GM19043 (cell line): ENCODE results near the gene MAPK1.
"Not testable (repeated sequence)": the region's sequence is repeated elsewhere in the genome, so short reads cannot be mapped to it uniquely, and the experiment has no call there.

Experiments used
- ATAC-seq: cut with Tn5 transposase; IDR thresholded peaks from one replicate; pipeline ENCODE4 v1.9.1; 2021; ENCODE audit warnings: low read depth; ENCODE audit not compliant: unreplicated experiment

Gene MAPK1

GRCh38 chr22:21882754-21883333 lies 15.4 kb upstream of the MAPK1 start:
- not testable (repeated sequence) for ATAC-seq

GRCh38 chr22:21881841-21882753 lies 14.7 kb upstream of the MAPK1 start:
- ATAC-seq, result no peak

GRCh38 chr22:21876486-21877176 lies 9.2 kb upstream of the MAPK1 start:
- no peak for ATAC-seq

DNA sequence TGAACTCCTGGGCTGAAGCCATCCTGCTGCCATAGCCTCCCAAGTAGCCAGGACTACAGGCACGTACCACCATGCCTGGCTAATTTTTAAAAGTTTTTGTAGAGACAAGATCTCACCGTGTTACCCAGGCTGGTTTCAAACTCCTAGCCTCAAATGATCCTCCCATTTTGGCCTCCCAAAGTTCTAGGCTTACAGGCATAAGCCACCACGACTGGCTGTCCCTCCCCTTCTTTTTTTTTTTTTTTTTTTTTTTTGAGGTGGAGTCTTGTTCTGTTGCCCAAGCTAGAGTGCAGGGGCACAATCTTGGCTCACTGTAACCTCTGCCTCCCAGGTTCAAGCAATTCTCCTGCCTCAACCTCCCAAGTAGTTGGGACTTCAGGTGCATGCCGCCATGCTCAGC lies 7.5 kb upstream of the MAPK1 start:
- not testable (repeated sequence) for ATAC-seq

GRCh38 chr22:21873619-21874018 lies 6.2 kb upstream of the MAPK1 start:
- ATAC-seq, result no peak

- not testable (repeated sequence) for ATAC-seq
Measured at GRCh38 chr22:21872741-21873140, 5.3 kb upstream of the MAPK1 start.

DNA sequence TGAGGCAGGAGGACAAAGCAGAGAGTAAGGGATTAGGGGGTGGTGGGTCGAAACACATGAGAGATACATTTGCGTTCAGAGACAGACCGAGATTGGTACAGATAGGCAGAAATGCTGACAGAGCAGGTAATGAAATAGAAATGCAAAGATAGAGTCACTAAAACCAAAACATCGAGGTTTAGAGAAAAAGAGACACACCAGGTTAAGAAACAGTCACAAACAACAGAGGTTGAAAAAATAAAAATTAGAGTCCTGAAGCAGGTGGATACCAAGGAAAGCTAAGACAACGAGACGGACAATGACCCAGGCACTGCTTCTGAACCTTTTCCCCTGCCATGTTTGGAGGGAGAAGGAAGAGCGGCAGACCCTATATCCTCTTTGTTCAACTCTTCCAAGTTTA lies 1.2 kb upstream of the MAPK1 start:
- ATAC-seq, result no peak

- ATAC-seq, result peak; percentile 18
Measured at GRCh38 chr22:21866833-21867527, 465 bp downstream of the MAPK1 start.

- no peak for ATAC-seq
Measured at GRCh38 chr22:21865041-21865440, 2.4 kb downstream of the MAPK1 start.

DNA sequence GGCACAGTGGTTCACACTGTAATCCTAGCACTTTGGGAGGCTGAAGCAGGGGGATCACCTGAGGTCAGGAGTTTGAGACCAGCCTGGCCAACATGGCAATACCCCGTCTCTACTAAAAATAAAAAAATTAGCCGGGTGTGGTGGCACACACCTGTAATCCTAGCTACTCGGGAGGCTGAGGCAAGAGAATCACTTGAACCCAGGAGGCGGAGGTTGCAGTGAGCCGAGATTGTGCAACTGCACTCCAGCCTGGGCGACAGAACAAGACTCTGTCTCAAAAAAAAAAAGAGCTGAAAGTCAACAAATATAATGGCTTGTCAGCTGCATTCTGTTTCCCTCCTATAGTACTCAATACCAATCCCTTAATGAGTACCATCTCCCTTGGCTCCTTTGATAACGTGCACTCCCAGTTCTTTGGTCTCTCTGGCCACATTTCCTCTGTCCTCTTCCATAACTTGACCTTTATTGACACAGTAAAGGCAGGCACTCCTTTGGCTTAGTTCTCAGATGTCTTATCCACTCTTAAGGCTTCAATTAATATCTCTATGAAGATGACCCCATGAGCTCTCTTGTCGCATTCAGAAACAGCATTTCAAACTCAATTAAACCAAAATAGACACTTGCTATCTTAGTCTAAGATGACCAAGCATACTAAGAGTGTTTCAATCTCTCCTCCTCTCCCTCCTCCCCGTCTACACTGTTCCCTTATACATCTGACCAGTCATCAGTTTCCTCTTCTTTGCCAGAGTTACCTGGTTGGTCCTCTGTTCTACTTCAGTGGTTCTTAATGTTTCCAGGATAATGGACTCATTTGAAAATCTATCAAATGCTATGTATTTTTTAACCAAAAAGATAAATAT lies 4.8 kb downstream of the MAPK1 start:
- ATAC-seq, result no peak

- no peak for ATAC-seq
Measured at GRCh38 chr22:21861851-21862250, 5.6 kb downstream of the MAPK1 start.

DNA sequence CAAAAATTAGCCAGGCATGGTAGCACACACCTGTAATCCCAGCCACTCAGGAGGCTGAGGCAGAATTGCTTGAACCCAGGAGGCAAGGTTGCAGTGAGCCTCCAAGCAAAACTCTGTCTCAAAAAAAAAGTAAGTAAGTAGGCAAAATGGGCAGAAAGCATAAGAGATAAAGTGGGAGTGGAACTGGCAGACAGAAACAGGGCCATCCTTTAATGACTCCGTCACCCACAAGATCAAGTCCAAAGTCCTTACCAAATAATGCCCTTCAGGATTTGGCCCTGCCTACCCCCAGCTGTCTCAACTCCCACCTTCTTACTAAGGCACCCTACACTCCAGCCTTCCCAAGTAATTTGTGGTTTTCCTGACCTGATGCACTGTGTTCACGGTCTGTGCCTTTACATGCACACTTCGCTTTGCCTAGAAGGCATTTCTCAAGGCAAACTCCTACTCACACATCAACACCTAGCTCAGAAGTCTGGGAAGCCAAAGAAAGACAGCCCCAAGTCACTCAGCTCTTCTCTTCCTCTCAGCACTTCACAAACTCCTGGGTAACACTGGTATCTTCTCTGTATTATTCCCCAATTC lies 6.1 kb downstream of the MAPK1 start:
- ATAC-seq, result no peak

DNA sequence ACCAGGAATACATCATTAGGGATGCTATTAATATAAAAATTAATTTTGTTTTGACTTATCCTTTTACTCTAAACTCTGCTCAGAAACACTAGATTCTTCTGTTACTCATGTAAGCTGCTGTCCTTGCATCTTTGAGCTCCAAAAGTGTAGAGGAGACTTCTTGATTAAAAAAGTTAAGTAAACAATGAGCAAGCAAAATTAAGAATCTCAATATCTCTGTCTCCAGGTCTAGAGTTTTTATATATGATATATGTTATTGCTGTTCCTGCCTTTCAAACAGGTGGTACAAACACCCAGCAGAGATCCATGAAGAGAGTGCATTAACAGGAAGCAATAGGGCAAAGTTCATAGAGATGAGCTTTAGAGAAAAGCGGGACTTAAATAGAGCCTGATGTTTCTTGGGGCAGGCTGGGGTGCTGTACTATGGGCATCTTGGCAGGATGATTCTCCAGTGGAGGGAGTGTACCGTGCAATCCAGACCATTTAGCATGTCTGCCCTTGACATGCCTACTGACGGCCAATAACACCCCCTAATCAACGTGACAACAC lies 6.9 kb downstream of the MAPK1 start:
- no peak for ATAC-seq

DNA sequence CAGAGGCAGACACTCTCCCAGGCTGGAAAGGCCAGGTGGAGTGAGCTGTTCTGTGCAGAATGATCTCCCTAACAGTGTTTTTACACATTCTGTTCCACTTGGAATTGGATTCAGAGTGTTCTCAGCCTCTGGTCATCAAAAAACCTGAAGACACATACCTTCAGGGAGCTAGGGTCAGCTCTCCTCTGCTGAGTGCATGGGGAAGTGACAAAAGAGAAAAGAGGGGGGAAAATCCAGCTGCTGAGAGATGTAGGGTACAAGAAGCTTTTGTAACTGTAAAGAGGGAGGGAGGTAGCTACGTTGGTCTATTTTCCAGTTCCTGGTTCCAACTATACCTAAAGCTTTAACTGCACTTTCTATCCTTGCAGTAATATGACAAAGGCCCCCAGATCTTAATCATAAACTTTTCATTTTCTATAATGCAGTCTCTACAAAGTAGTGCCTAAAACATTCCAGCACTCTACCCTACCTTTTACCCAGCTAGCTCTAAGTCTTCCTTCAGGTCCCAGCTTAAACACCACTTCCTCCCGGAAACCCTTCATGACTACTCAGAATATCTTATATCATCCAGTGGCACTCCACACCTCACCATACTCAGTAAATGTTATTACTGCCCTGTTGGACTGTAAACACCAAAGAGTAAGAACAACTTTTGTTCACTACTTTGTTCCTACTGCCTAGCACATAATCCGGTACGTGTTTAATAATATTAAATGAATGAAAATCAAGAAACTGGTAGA lies 9.2 kb downstream of the MAPK1 start:
- no peak for ATAC-seq

DNA sequence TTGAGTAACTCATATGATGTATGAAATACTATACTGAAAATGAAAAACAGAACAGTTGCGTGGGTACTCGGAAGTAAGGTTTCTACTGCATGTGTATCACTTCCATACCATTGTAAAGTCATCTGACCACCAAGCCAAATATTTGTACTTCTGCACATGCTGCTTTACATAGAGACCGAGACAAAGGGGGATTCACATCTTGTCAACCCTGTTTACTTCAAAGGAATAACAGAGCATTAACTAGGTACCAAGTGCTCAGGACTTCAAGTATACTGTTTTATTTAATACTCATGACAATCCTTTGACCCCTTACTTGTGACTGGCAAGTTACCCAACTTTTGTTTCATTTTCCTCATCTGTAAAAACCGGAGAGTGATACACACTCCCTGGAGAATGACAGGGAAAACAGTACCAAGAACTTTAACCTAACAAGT lies 9.9 kb downstream of the MAPK1 start:
- ATAC-seq, result no peak

- no peak for ATAC-seq
Measured at GRCh38 chr22:21856868-21857267, 10.6 kb downstream of the MAPK1 start.

DNA sequence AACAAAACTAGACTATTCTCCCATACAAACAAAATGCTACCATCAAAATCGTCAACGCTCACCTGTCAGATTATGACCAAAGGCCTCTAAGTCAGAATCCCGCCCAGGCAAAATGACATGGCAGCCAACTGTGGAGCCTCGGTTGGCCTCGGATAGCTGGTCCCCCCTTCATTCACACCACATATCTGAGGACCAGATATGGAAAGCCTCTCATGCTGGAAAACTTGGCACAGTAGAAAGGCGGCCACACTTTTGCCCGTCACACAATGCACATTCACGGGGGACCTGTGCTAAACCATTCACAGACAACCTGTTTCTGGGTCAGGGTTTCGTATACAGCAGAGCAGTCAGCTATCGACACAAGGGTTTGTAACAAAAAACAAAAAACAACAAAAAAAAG lies 11.2 kb downstream of the MAPK1 start:
- ATAC-seq, result no peak

DNA sequence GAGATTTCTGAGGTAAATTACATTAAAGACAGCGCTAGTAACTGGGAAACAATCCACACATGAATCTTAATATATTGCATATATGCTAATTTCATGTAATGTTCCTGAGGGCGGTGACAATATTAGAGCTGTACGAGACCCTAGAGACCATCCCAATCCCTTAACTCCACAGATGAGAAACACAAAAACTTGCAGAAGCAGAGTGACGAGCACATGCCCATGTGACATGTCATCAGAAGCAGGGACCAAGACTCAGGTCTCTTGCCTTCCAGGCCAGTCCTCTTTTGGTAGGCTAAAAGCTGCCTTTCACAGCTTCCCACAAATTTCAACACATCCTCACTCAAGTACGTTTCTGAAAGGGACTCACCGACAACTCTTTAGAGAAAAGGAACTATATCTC lies 11.8 kb downstream of the MAPK1 start:
- no peak for ATAC-seq

GRCh38 chr22:21850660-21851059 lies 16.8 kb downstream of the MAPK1 start:
- no peak for ATAC-seq
